Stimulated activated effector memory CD8-positive, alpha-beta T cell treated with anti-CD3 and anti-CD28 coated beads, Interleukin-12 subunit alpha, Interleukin-12 subunit beta, amount 100 ng/mL, for 72 hours (primary cell): Measurements from ENCODE around the gene MARVELD2.
"Not testable (repeated sequence)": the region's sequence is repeated elsewhere in the genome, so short reads cannot be mapped to it uniquely, and the experiment has no call there.

Source experiments
- ATAC-seq: fragments of 150-1000 bp; cut with Tn5 transposase; 2 replicates; pipeline ENCODE4 v1.10.0; 2021
- DNase-seq, 2 donors: peaks; one replicate each; pipeline ENCODE4 v3.0.0; 2021 to 2022; ENCODE audit warnings: low spot score in 2 of 2
- H3K27ac Mint-ChIP-seq: one replicate; pipeline ENCODE4 v1.8.0; 2022; ENCODE audit warnings: mild to moderate bottlenecking, mixed read lengths
- H3K36me3 Mint-ChIP-seq: one replicate; pipeline ENCODE4 v1.8.0; 2022; ENCODE audit warnings: mild to moderate bottlenecking, mixed read lengths
- H3K4me1 Mint-ChIP-seq: one replicate; pipeline ENCODE4 v1.8.0; 2022; ENCODE audit warnings: mixed read lengths
- H3K4me3 Mint-ChIP-seq: one replicate; pipeline ENCODE4 v1.8.0; 2022; ENCODE audit warnings: mild to moderate bottlenecking, mixed read lengths
- H3K9me3 Mint-ChIP-seq: one replicate; pipeline ENCODE4 v1.8.0; 2022; ENCODE audit warnings: mixed read lengths

The MARVELD2 gene

DNA sequence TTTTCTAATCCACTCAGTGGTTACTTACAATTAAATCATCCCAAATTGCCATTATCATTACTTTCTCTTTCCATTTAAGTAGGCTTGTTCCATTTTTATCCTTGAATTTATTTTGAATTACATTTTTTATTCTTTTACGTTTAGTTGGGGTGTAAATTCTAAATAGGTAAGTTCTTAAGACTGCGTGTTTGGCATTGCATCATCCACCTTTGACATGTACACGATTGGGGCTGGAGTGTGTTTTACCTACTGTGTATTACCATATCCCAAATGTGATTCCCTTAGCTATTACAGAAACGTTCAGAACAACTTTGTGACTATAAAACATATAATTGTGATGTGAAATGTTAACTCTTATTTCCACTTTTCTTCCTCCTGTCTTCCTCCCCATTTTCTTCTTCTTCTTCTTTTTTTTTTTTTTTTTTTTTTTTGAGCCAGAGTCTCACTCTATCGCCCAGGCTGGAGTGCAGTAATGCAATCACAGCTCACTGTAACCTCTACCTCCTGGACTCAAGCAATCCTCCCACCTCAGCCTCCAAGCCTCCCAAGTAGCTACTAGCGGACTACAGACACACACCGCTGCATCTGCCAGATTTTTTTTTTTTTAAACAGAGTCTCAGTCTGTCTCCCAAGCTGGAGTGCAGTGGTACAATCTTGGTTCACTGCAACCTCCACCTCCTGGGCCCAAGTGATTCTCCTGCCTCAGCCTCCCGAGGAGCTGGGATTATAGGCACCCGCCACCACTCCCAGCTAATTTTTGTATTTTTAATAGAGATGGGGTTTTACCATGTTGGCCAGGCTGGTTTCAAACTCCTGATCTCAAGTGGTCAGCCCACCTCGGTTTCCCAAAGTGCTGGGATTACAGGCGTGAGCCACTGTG lies 16.7 kb downstream of the MARVELD2 start:
- no peak for ATAC-seq
- no peak overlapping the region for H3K27ac Mint-ChIP-seq
- no peaks in the 10 kb centered on the region for H3K36me3 Mint-ChIP-seq
- no peaks in the 10 kb centered on the region for H3K4me1 Mint-ChIP-seq
- no peaks in the 10 kb centered on the region for H3K9me3 Mint-ChIP-seq
- no peak overlapping the region for H3K4me3 Mint-ChIP-seq
- DNase-seq = no peak

DNA sequence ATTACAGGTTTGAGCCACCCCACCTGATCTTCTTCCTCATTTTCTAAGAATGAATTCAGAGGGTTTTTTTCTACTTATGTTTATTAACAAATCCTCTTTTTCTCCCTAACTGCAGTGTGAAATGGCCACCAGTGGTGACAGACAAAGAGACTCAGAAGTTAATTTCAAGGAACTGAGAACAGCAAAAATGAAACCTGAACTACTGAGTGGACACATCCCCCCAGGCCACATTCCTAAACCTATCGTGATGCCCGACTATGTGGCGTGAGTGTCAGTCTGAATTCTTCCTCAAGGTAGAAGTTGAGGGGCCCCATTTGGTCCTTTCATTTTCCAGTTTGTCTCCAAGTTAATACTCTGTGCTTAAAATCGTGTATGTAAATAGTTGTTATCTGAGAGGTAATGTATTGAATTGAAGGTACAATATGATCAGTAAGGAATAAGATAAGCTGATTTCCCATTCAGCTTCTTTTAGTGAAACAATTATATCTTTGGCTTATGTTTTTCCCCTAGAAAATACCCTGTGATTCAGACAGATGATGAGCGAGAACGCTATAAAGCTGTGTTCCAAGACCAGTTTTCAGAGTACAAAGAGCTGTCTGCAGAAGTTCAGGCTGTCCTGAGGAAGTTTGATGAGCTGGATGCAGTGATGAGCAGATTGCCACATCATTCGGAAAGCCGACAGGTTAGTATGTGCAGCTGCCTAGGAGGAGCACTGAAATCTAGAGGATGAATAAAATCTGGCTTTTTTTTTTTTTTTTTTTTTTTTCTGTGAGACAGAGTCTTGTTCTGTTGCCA lies 17.7 kb downstream of the MARVELD2 start:
- no peaks in the 10 kb centered on the region for H3K4me1 Mint-ChIP-seq
- no peaks in the 10 kb centered on the region for H3K36me3 Mint-ChIP-seq
- peak; percentile 82 for ATAC-seq
- no peak overlapping the region for H3K4me3 Mint-ChIP-seq
- no peak for DNase-seq
- no peak overlapping the region for H3K27ac Mint-ChIP-seq
- no peaks in the 10 kb centered on the region for H3K9me3 Mint-ChIP-seq

- not testable (repeated sequence) for DNase-seq, ATAC-seq, H3K4me3 Mint-ChIP-seq, H3K9me3 Mint-ChIP-seq, H3K4me1 Mint-ChIP-seq, H3K27ac Mint-ChIP-seq, H3K36me3 Mint-ChIP-seq
Observed at GRCh38 chr5:69435276-69435884, 20.5 kb downstream of the MARVELD2 start.

- ATAC-seq (no peak), DNase-seq (no peak)
- peak overlapping the region; percentile 50 for H3K27ac Mint-ChIP-seq
- no peaks in the 10 kb centered on the region for H3K9me3 Mint-ChIP-seq
- no peak overlapping the region for H3K4me3 Mint-ChIP-seq
- H3K36me3 Mint-ChIP-seq = no peaks in the 10 kb centered on the region
- H3K4me1 Mint-ChIP-seq = no peaks in the 10 kb centered on the region
Observed at GRCh38 chr5:69444127-69444754, 29.3 kb downstream of the MARVELD2 start.

GRCh38 chr5:69449511-69449910 lies 34.6 kb downstream of the MARVELD2 start:
- DNase-seq (no peak), ATAC-seq (no peak)
- no peaks in the 10 kb centered on the region for H3K36me3 Mint-ChIP-seq
- H3K9me3 Mint-ChIP-seq = no peaks in the 10 kb centered on the region
- no peak overlapping the region for H3K4me3 Mint-ChIP-seq
- H3K4me1 Mint-ChIP-seq = no peaks in the 10 kb centered on the region
- no peak overlapping the region for H3K27ac Mint-ChIP-seq

DNA sequence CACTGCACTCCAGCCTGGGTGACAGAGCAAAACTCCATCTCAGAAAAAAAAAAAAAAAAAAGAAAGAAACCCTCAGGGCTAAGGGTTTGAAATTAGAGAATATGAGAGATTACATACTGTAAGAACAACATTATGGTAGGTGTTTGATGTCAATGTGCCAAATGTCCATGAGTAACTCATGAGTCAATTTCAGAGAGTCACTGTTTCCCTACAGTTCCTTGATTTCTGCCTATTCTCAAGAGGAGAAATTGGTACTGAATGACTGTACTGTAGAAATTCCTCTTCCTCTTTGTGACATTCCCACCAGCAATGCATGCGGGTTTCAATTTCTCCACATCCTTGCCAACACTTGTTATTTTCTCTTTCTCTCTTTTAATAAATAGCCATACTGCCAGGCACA lies 35.2 kb downstream of the MARVELD2 start:
- ATAC-seq (no peak), DNase-seq (no peak)
- H3K4me3 Mint-ChIP-seq = no peak overlapping the region
- H3K36me3 Mint-ChIP-seq = no peaks in the 10 kb centered on the region
- no peaks in the 10 kb centered on the region for H3K4me1 Mint-ChIP-seq
- no peaks in the 10 kb centered on the region for H3K9me3 Mint-ChIP-seq
- H3K27ac Mint-ChIP-seq = no peak overlapping the region

- H3K27ac Mint-ChIP-seq, ATAC-seq, H3K9me3 Mint-ChIP-seq, DNase-seq, H3K4me1 Mint-ChIP-seq, H3K36me3 Mint-ChIP-seq, H3K4me3 Mint-ChIP-seq: not testable (repeated sequence)
Observed at GRCh38 chr5:69450527-69450926, 35.6 kb downstream of the MARVELD2 start.

DNA sequence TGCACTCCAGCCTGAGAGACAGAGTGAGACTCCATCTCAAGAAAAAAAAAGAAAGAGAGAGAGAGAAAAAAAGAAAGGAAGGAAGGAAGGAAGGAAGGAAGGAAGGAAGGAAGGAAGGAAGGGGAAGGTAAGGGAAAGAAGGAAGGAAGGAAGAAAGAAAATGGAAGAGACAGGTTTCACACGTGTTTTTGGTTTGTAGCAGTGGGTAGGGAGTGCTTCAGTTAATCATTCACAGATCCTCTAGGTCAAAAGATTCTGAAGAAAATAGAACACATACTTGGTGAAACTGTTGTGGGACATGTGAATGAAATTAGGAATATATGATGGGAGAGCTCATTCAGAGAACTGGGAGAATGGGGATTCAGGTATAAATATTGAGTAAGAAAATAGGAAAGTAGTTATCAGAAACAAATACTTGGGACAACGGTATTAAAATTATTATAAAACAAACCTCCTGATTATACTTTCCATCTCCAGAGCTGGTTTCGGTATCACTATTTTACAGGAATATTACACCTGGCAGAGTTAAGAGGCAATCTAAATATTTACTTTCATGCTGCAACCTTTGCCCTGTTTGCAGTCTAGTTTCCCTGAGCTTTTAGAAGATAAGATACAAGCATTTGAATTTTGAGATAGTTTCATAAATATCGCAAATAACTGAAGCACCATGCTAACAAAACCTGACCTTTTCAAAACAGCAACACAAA lies 37.2 kb downstream of the MARVELD2 start:
- no peak for DNase-seq
- H3K27ac Mint-ChIP-seq = no peak overlapping the region
- H3K4me3 Mint-ChIP-seq = no peak overlapping the region
- no peaks in the 10 kb centered on the region for H3K36me3 Mint-ChIP-seq
- no peak for ATAC-seq
- H3K4me1 Mint-ChIP-seq = no peaks in the 10 kb centered on the region
- no peaks in the 10 kb centered on the region for H3K9me3 Mint-ChIP-seq

GRCh38 chr5:69453487-69453886 lies 38.6 kb downstream of the MARVELD2 start:
- not testable (repeated sequence) for H3K4me3 Mint-ChIP-seq, H3K27ac Mint-ChIP-seq, DNase-seq, H3K9me3 Mint-ChIP-seq, H3K4me1 Mint-ChIP-seq, H3K36me3 Mint-ChIP-seq, ATAC-seq

- DNase-seq = no peak
- H3K9me3 Mint-ChIP-seq = no peaks in the 10 kb centered on the region
- H3K27ac Mint-ChIP-seq = no peak overlapping the region
- no peak for ATAC-seq
- no peaks in the 10 kb centered on the region for H3K4me1 Mint-ChIP-seq
- no peak overlapping the region for H3K4me3 Mint-ChIP-seq
- no peaks in the 10 kb centered on the region for H3K36me3 Mint-ChIP-seq
Observed at GRCh38 chr5:69454460-69455249, 39.7 kb downstream of the MARVELD2 start.

DNA sequence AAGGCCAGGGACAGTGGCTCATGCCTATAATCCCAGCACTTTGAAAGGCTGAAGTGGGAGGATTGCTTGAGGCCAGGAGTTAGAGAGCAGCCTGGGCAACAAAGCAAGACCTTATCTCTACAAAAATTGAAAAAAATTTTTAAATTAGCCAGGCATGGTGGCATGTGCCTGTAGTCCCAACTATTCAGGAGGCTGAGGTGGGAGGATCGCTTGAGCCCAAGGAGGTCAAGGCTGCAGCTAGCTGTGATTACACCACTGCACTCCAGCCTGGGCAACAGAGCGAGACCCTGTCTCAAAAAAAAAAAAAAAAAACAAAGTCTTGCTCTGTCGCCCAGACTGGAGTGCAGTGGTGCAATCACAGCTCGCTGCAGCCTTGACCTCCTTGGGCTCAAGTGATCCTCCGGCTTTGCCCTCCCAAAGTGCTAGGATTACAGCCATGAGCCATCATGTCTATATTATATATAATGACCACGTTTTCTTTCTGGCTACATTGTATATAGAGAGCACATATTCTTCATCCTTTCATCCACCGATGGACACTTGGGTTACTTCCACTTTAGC lies 40.6 kb downstream of the MARVELD2 start:
- H3K4me3 Mint-ChIP-seq, DNase-seq, H3K36me3 Mint-ChIP-seq, ATAC-seq, H3K9me3 Mint-ChIP-seq, H3K27ac Mint-ChIP-seq, H3K4me1 Mint-ChIP-seq: not testable (repeated sequence)

DNA sequence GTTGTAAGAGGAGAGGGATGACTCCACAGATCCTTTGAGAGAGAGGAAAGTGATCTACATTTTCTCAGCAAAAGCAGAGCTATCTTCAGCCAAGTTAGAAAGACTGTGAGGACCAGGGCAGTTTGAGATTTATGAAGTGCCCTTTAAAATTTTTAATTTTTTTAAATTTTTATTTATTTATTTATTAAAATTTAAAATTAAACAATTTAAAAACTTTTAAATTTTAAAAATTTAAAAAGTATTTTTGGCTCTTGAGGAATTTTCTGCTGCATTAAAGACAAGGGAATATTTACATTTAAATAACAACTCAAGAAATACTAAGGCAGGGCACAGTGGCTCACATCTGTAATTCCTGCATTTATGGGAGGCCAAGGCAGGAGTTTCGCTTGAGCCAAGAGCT lies 47.3 kb downstream of the MARVELD2 start:
- Mint-ChIP-seq H3K9me3 (no peaks in the 10 kb centered on the region), H3K27ac (no peak overlapping the region), H3K4me1 (no peaks in the 10 kb centered on the region), H3K4me3 (no peak overlapping the region), H3K36me3 (no peaks in the 10 kb centered on the region)
- DNase-seq (no peak), ATAC-seq (no peak)

DNA sequence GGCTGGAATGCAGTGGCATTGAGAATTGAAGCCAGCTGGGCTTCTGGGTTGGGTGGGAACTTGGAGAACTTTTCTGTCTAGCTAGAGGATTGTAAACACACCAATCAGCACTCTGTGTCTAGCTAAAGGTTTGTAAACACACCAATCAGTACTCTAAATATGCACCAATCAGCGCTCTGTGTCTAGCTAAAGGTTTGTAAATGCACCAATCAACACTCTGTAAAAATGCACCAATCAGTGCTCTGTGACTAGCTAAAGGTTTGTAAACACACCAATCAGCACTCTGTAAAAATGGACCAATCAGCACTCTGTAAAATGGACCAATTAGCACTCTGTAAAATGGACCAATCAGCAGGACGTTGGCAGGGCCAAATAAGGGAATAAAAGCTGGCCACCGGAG lies 51.5 kb downstream of the MARVELD2 start:
- DNase-seq, H3K4me3 Mint-ChIP-seq, ATAC-seq, H3K9me3 Mint-ChIP-seq, H3K4me1 Mint-ChIP-seq, H3K36me3 Mint-ChIP-seq, H3K27ac Mint-ChIP-seq: not testable (repeated sequence)
